ENCODE data around the gene SNAP25.

- no peak for TF ChIP-seq ELF1 (tag; IDR thresholded peaks at IDR 0.05)
- TF ChIP-seq SIX5 (IDR thresholded peaks at IDR 0.05; ENCODE audit: borderline replicate concordance in 1 of 2, insufficient read depth in 1 of 2, low read depth in 1 of 2, low read length in 2 of 2), result no peak
- no peak for TF ChIP-seq USF1 (CRISPR knock-in tag; IDR thresholded peaks at IDR 0.05)
- TF ChIP-seq JUN (IDR thresholded peaks at IDR 0.05; ENCODE audit: borderline replicate concordance, low read depth, low read length), result no peak
- no peak for TF ChIP-seq JUN (CRISPR knock-in tag; IDR thresholded peaks at IDR 0.05; ENCODE audit: borderline replicate concordance)
- no peak for TF ChIP-seq DIDO1 (tag; IDR thresholded peaks at IDR 0.05; ENCODE audit: low read depth)
- no peak for TF ChIP-seq HSF4 (CRISPR knock-in tag; IDR thresholded peaks at IDR 0.05; ENCODE audit: borderline replicate concordance)
- TF ChIP-seq ZNF707 (CRISPR knock-in tag; conservative IDR thresholded peaks at IDR 0.05), result no peak
- TF ChIP-seq ZNF274 (IDR thresholded peaks at IDR 0.05; ENCODE audit: borderline replicate concordance, low read depth, low read length), result no peak
- no peak for TF ChIP-seq NFE2L1 (tag; IDR thresholded peaks at IDR 0.05; ENCODE audit: borderline replicate concordance, low read depth)
Measured at GRCh38 chr20:10253780-10254179, 35.1 kb downstream of the SNAP25 start.
